ELR (cell line): ENCODE results near the gene RBMS1.
A peak's percentile ranks its signal among the peaks of the same experiment; 100 is the strongest.

Source experiments
- DNase-seq: peaks from one replicate; pipeline ENCODE4 v3.0.0-alpha.2; 2015; ENCODE audit warnings: low read depth

Gene RBMS1

GRCh38 chr2:160301420-160301819 lies 192.2 kb downstream of the RBMS1 start:
- peak; percentile 68 for DNase-seq

GRCh38 chr2:160300203-160300602 lies 193.4 kb downstream of the RBMS1 start:
- DNase-seq, result no peak

- DNase-seq, result peak; percentile 76
Observed at GRCh38 chr2:160299540-160299939, 194.1 kb downstream of the RBMS1 start.

- DNase-seq, result peak; percentile 39
Observed at GRCh38 chr2:160298960-160299359, 194.6 kb downstream of the RBMS1 start.

- no peak for DNase-seq
Observed at GRCh38 chr2:160295519-160296207, 197.9 kb downstream of the RBMS1 start.

- no peak for DNase-seq
Observed at GRCh38 chr2:160294889-160295288, 198.7 kb downstream of the RBMS1 start.

GRCh38 chr2:160294339-160294803 lies 199.2 kb downstream of the RBMS1 start:
- peak; percentile 88 for DNase-seq

GRCh38 chr2:160293391-160294091 lies 200.1 kb downstream of the RBMS1 start:
- peak; percentile 96 for DNase-seq

- peak; percentile 50 for DNase-seq
Observed at GRCh38 chr2:160292225-160292624, 201.4 kb downstream of the RBMS1 start.

GRCh38 chr2:160291382-160291781 lies 202.2 kb downstream of the RBMS1 start:
- DNase-seq, result no peak

GRCh38 chr2:160290598-160290997 lies 203.0 kb downstream of the RBMS1 start:
- DNase-seq, result no peak

GRCh38 chr2:160289831-160290230 lies 203.8 kb downstream of the RBMS1 start:
- no peak for DNase-seq

- DNase-seq, result no peak
Observed at GRCh38 chr2:160289126-160289525, 204.5 kb downstream of the RBMS1 start.

- no peak for DNase-seq
Observed at GRCh38 chr2:160288324-160288723, 205.3 kb downstream of the RBMS1 start.

- DNase-seq, result no peak
Observed at GRCh38 chr2:160287476-160287875, 206.1 kb downstream of the RBMS1 start.

- no peak for DNase-seq
Observed at GRCh38 chr2:160286551-160286950, 207.1 kb downstream of the RBMS1 start.

GRCh38 chr2:160283675-160284074 lies 209.9 kb downstream of the RBMS1 start:
- no peak for DNase-seq

GRCh38 chr2:160282063-160282580 lies 211.5 kb downstream of the RBMS1 start:
- peak; percentile 32 for DNase-seq

GRCh38 chr2:160281213-160281612 lies 212.4 kb downstream of the RBMS1 start:
- no peak for DNase-seq

GRCh38 chr2:160279813-160280465 lies 213.7 kb downstream of the RBMS1 start:
- DNase-seq, result peak; percentile 93

- peak; percentile 53 for DNase-seq
Observed at GRCh38 chr2:160278879-160279177, 214.8 kb downstream of the RBMS1 start.

- DNase-seq, result no peak
Observed at GRCh38 chr2:160278101-160278878, 215.3 kb downstream of the RBMS1 start.
